Activated T-helper 1 cell treated with Interleukin-2 at 50 U/mL for 16 hours (primary cell): Measurements from ENCODE around the gene WDR64.

Experiments
- DNase-seq: peaks from one replicate; pipeline ENCODE4 v3.0.0-alpha.2; 2020; ENCODE audit warnings: low read depth

Gene WDR64

DNA sequence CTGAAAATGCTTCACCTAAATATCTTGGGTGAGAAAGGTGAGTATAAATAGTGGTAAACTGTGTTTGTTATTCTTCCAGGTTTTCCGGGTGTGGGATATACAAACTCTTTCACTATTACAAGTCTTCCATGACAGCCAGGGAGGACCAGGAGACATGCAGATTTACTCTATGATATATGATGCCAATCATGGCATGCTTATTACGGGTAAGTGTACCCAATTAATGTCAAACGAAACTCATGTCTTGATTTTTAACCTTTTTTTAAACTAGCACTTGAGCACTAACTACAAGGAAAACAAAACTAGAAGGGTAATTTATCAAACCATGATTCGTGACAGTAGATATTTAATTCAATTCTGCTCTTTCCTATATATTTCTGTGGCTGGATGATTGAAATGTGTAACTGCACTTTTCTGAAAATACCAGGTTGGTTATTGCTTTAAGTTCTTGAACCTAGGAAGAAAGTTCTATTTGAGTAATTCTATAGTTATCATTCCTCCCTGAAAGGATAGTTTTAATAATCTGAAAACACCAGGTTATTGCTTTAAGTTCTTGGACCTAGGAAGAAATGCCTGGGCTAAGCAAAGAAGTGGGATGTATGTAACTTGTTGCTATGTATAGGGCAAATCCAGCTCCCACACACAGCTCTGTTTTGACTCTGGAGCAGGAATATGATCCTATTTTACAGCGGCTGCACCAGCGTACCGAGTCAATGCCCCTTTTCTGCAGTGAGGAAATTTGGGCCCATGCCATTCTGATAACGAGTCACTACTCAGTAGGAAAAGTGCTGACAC, 86.4 kb downstream of the WDR64 start:
- DNase-seq, result no peak

DNA sequence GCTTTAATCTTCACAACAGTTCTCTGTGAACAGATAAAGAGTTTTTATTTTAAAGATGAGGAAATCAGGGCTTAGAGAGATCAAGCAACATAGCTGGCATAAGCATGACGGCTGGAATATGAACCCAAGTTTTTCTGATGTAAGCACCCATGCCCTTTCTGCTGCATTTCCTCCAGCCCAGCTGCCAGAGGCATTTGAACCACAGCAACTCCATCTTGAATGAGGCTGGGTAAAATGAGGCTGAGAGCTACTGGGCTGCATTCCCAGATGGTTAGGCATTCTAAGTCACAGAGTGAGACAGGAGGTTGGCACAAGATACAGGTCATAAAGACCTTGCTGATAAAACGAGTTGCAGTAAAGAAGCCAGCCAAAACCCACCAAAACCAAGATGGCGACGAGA, 90.0 kb downstream of the WDR64 start:
- DNase-seq, result no peak

DNA sequence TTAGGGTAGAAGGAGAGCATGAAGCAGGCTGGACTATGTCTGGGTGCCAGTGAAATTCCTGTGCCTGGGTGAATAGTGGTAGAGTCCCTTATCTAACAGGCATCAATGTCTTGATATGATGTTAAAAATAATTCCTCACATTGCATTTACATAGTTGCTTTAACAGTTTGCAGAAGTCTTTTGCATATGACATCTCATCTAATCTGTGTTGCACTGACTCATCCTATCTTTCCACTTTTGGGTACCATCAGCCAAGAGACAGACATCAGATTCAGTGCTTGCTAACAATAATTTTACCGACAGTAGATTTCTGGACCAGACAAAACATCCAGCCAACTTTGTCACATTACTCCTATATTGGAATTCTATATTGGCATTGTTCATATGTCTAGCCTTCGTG, 92.5 kb downstream of the WDR64 start:
- no peak for DNase-seq

DNA sequence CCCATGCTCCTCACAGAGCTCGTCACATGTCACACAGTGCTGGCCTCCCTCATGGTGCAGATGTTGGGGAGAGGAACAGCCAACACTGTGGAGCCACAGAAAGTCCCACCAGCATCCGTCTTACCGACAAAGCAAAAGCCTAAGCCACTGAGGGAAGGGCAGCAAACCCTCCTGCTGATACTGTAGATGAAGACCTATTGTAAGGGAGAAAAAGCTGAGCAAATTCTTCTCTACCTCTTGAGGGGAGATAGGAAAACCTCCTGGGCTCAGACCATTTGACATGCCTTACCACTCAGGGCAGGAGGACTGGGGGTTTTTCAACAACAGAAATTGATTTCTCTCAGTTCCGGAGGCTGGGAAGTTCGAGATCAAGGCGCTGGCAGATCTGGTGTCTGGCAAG, 95.9 kb downstream of the WDR64 start:
- no peak for DNase-seq

DNA sequence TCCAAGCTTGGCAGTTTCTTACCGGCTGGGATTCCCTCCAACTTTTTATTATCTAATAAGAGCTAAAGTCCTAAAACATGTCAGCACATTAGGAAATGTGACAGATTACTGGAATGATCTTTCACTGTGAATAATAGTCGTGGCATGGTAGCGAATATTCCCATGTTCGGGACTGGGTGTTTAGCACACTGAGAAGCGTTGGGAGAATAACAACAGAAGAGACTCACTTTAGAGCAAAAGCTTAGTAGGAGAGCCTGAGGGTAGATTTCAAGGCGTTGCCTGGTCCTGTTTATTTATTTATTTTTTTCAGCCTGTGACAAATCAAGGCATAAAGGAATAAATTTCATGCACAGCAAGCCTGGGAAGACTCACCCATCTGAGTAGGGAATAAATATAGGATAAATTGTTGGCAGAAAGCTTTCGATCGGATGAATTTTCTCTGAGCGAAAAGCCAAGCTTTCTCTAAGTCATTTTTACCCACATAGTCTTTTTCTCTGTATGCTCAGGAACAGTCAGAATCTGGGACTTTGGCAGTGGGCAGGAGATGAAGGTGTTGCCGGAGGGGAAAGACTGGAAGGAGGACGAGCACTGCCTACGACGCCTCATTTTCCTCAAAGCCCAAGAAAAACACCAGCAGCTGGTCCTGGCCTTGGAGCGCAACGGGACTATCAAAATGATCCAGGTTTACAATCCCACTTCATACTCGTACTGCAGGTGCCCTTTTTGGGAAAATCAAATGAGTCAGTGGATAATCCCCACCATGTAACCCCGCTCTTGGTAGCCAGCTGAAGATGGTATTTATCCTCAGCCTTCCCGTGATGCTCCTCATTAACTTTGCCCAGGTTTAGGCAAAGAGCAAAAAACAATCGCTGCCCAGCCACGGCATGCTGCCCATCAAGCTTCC, 97.2 kb downstream of the WDR64 start:
- DNase-seq, result no peak

DNA sequence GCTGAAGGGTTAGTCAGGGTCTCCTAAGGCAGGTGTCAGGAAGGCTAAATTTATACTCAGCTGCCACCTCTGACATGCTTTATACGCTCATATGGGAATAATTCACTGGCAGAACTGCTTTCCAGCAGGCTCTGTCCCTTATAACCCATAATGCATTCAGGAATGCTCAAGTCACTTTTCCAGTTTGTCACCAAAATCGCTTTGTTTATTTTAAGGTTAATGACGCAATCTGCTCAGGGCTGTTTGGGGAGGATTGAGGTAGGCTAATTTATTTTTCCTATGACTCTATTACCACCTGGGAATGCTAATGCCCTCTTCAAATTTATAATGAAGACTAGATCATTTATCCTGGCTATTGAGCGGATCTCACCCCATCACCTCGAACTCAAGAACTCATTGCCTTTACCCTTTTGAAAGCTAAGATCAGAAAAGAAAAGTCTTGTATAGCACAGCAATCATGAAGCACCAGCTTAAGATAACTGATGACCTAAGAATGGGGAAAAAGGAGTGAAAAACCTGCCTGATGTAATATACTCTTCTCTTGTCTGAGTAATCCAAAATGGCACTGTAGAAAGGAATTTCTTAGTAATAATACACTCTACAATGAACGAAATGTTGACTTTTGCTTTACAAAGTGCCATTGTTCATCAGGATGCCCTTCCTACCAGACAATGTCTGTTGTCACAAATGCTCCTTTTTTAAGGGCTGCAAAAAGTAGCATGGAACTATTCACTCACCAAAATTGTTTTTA, 98.0 kb downstream of the WDR64 start:
- DNase-seq, result no peak

DNA sequence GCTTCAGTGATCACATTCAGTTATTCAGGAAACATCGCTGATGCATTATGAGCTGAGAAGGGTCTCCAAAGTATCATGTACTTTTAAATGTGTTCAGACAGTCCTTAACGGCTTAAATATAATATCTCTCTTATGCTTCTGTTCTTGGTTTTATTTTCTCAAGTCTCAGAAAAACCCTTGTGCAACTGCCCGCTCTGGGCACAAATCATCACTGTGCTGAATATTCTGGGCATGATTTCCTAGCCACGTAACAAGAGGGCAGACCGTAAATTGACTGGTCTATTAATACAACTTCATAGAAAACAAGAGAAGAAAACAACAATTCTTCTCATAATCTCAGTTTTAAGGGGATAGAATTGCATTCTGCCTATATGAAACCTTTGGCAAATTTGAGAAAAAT, 99.4 kb downstream of the WDR64 start:
- DNase-seq, result no peak

DNA sequence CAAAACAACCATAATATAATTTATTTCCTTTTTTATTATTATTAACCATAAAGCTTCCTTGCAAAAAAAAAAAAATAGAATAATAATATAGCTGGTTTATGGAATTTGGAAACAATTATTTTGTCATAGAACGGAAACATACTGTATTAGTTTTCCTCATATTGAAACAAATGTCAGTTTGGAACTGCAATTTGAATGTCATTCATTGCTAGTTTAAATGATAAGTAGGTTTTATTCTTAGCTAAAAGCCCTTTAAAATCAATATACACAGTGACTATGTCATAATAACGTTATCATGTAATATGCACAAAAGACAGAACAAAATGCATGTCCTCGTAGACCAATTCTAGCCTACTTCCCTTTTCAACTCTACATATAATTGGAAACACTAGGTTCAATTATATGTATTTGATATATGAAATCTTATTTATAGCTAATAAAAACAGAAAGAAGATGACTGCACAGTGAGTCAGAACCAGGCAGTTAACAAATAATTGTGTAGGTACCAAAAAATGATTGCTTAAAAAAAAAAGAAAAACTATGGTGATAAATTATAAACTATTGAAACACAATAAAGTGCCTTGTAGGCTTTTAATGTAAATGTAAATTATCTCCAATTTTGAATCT, 110.7 kb downstream of the WDR64 start:
- DNase-seq, result no peak

DNA sequence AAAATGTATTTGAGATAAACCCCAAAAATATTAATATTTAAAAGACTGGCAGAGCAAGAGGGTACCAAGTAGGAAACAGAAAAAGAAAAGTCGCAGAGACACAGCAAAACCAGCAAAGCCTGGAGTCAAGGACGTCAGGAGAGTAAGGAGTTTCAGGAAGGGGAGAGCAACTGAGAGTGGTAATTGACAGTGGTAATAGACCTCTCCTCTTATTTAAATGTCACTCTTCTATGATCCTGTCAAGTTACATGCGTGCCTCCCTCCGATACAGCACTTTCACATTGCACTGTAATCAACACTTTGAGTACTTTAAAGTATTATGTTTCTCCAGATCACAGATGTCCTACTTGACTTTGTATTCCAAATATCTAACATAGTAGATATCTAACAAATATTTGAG, 113.3 kb downstream of the WDR64 start:
- no peak for DNase-seq

DNA sequence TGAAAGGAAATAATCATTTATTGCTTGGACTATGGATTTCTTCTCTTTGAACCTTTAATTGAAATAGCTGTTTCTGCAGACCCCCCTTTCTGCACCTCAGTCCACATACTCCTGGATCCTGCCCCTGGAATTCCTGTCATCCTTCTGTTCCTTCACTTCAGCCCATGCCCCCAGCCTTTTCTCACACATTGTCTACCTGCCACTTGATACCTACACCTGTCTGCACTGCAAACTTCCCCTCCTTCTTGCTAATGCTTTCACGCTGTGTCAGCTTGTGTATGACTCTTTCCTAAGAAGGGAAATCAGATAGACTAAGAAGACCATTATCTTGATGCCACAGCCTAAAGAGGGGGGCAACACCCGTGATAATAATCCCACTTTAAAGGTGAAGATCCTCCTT, 115.7 kb downstream of the WDR64 start:
- no peak for DNase-seq

DNA sequence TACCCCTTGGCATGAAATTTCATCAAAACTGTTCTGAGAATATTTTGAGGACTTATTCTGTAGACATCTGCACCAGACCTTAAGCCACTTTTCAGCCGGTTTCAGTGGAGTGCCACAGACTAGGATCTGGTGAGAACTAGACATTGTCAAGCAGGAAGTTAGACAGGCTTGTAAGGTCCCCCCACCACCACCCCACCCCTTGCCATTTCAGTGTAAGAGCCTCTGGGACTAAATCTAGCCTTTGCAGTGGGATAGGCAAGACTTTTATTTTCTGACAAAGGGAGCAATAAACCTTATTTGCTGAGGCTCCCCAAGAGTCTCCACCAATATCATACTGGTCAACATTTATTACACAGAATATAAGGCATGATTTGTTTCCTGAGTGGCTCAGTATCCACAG, 118.0 kb downstream of the WDR64 start:
- no peak for DNase-seq

DNA sequence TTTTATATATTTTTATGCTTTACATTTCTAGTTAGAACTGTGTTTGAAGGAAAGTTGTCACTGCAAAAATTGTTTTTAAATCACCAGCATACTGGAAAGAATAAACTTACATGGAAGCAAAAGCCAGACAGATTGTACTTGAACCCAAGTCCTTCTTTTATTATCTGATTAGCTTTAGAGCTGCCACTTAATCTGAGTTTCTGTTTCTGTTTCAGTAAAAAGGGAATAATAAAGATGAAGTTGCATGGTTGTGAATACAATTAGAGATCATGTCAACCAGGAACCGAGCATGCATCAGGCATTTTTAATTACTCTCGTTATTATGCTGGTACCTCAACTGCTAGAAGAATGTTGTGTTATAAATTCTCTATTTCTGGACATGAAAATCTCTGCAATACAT, 119.0 kb downstream of the WDR64 start:
- DNase-seq, result no peak

DNA sequence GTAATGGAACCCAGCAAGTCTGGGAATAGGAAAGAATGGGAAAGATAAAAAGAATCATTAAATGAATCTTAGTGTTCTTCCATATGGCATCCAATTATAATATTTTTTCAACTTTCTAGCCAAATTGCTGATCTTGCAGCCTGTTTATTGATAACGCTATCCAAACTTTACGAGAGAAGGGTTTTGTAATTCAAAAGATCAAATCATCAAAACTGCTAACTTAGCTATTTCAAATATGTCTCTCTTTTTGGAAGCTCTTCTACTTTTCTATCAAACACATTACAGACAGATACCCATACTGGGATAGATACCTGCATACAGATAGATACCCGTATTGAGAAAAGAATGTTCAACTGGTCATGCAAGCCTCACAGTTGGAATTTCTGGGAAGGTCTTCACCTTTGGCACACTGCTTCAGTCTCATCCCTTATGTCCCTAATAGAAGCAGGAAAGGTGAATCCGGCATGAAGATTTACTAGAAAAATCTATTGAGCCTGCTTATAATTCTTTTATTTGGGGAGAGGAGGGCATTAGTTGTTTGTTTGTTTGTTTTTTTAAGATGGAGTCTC, 120.9 kb downstream of the WDR64 start:
- no peak for DNase-seq

DNA sequence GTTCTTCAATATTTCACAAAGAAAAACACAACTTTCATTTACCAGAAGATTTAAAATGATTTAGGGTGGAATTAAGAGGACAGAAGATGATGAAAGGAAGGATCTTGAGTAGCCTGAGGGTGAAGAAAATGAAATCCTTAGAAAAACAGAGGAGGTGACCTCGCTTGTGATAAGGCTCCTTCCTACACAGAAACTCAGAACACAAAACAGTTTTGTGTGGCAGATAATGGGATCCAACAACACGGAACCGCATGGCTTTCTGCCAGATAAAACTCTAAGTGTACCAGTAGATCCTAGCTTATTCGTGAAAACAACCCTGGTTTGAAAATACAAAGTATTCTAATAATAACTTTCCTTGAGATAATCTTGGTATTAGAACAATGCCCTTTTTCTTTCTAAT, 121.9 kb downstream of the WDR64 start:
- no peak for DNase-seq

DNA sequence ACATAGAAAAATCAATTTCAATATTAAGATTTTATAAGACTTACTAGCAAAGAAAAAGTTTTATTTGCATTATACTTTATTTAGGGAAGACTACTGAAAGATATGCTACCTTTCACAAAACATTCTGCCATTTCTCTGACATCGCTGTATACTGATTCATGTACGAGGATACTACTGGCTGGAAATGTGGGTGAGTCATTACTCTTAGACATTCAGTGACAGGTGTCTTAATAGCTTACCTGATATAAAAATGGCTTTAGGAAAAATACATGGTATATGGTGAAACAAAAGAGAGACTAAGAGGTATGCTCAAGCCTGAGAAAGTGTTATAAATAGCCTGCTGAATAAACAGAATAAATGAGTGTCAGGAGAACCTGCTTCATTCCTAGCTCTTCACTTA, 122.9 kb downstream of the WDR64 start:
- no peak for DNase-seq

DNA sequence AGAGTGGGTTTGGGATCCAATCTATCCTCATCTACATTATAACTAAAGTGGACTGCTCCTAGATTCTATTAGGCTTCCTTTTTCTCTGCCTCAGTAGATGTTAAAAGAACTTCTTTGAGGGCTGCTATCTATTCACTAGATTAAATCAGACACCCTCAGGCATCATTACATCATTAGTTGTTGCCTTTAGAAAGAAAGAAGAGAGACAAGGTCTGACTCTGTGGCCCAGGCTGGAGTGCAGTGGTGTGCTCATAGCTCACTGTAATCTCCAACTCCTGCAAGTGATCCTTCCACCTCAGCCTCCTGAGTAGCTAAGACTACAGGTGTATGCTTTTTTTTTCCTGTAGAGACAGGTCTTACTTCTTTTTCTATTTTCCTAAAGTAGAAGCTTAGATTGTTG, 124.8 kb downstream of the WDR64 start:
- DNase-seq, result no peak

DNA sequence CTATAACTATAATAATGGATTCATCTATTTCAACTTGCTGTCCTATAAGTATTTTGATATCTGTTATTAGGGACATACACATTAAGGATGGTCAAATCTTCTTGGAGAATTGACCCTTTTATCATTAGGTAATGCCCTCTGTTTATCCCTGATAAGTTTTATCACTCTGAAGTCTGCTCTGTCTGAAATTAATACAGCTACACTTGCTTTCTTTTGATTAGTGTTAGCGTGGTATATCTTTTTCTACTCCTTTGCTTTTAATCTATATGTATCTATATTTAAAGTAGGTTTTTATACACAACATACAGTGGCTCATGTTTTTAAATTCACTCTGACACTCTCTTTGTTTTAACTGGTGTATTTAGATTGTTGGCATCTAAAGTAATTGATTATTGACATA, 126.0 kb downstream of the WDR64 start:
- no peak for DNase-seq

DNA sequence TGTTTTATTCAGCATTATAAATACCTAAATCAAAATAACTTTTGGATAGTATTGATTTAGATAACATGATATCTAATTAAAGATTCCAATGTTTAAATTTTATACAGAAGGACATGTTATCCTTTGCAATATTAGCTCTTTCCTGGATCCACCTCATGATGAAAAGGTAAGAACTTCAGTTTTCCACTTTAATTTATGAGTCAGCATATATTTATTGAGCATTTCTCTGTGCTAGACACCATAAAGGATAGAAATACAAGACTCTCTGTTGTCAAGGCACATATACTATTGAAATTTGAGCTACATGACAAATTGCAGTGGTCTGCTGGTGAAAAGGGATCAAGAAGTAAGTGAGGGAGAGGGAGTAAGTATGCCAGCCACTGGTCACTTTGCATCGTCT, 127.8 kb downstream of the WDR64 start:
- DNase-seq, result no peak

DNA sequence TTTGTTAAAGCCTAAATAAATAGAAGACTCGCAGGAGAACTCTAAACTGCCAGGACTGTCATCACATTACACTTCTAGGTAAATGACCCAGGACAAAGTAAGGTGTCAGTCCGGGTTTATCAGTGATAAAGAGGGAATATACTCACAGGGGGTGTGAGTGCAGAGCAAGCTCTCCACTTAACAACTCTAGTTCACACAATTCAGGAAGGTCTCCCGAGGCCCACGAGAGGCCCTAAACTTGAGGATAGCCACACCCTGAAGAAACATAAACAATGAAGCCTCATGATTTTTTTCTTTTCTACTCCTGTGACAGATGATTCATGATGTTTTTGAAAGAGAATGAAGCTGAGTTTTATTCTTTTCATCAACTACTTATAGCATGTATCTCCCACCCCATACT, 130.3 kb downstream of the WDR64 start:
- DNase-seq, result no peak

DNA sequence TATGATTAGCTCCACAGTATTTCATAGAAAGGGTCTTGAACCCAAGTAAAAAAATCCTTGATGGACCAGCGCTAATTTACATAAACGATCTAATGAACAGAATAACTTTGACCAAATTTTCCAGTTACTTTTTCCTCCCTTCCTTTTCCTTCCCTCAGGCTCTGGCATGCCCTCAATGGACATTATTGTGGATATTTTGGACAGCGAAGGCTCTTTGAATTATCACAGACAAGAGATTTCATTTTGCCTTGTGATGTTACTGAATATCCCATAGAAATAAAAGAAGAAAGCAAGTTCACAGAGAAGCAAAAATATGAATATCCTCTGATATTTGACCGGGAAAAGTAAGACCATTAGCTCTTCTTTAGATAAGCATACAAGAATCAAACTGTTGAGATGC, 135.6 kb downstream of the WDR64 start:
- no peak for DNase-seq

DNA sequence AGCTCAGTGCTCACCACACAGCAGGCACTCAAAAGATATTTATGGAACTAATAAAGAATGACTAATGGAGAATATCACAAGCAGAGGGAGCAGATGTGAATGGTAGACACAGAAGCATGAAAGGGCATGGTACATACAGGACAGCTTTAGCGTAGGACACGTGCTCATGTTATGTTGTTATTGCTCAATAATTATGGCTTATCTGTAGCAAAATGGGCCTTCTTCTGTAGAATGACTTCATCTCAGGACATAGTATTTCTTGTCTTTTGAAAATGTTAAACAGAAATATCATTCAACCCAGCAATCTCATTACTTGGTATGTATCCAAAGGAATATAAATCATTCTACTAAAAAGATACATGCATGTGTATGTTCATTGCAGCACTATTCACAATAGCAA, 137.0 kb downstream of the WDR64 start:
- no peak for DNase-seq

DNA sequence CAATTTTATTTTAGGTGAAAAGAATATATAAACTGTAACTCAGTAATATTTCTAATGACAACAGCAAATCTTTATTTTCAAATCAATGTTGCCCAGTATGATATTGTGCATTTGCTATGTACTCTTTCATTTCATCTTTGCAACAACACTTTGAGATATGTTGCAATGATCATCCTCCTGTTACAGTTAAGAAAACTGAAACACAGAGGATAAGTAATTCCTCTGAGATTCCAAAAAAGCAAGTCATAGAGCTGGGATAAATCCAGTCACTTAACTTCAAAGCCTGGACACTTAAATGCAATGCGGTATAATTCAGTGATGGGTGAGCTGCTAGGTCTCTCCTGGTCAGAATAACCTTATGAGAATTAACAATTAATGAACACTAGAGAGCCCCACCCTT, 147.3 kb downstream of the WDR64 start:
- DNase-seq, result no peak
